K562 (cell line): Measurements from ENCODE around the gene GALNT7. TPM values are rescaled to one million over a fixed set of nuclear protein-coding genes. Genes with fewer than 3 reads are reported as not detected.

Experiments used
- ARID3B ChIP-seq: fragments of 250-450 bp; sonication (Bioruptor Pico); IDR thresholded peaks from 2 replicates; pipeline ENCODE4 v1.4.0; 2020; ENCODE audit warnings: borderline replicate concordance
- CBFB ChIP-seq: sonication (generic); formaldehyde crosslinking; IDR thresholded peaks from 2 replicates; pipeline ENCODE4 v1.4.0; 2020; ENCODE audit warnings: mild to moderate bottlenecking, missing genetic modification reagents
- CHD1 ChIP-seq: fragments of 200-600 bp; sonication (generic); IDR thresholded peaks from one replicate; pipeline ENCODE4 v1.6.1; 2012; ENCODE audit warnings: mild to moderate bottlenecking, moderate library complexity, low read length, inconsistent platforms
- ELF4 ChIP-seq: fragments of 450-650 bp; formaldehyde crosslinking; IDR thresholded peaks from 2 replicates; pipeline ENCODE4 v1.4.0; 2022; ENCODE audit warnings: missing genetic modification characterization
- ETV6 ChIP-seq, 3 experiments: fragments of 150-350 bp in 1 of 3; sonication (generic) in 1 of 3; formaldehyde crosslinking in 1 of 3; IDR thresholded peaks; 2 replicates each; pipeline versions ENCODE4 v1.6.1 to v1.8.0; 2014 to 2022; ENCODE audit warnings: borderline replicate concordance in 2 of 3, low read depth in 2 of 3, antibody characterized with exemption in 1 of 3, low read length in 1 of 3, mild to moderate bottlenecking in 1 of 3, missing genetic modification reagents in 1 of 3
- FOXK1 ChIP-seq: sonication (generic); formaldehyde crosslinking; IDR thresholded peaks from 2 replicates; pipeline ENCODE4 v1.8.0; 2022; ENCODE audit warnings: missing genetic modification reagents, mild to moderate bottlenecking, borderline replicate concordance
- GABPB1 ChIP-seq: sonication (generic); formaldehyde crosslinking; IDR thresholded peaks from 2 replicates; pipeline ENCODE4 v1.8.0; 2022; ENCODE audit warnings: mild to moderate bottlenecking, missing genetic modification reagents
- KAT8 ChIP-seq: fragments of 450-650 bp; IDR thresholded peaks from 2 replicates; pipeline ENCODE4 v1.6.1; 2016; ENCODE audit warnings: low read depth, mild to moderate bottlenecking
- PRPF4 ChIP-seq: fragments of 200-400 bp; formaldehyde crosslinking; IDR thresholded peaks from one replicate; pipeline ENCODE4 v1.6.1; 2017; ENCODE audit warnings: low read length, low read depth, mild to moderate bottlenecking; ENCODE audit not compliant: insufficient read depth, poor library complexity, severe bottlenecking
- RBM15 ChIP-seq: fragments of 200-400 bp; formaldehyde crosslinking; IDR thresholded peaks from 2 replicates; pipeline ENCODE4 v1.6.1; 2018; ENCODE audit warnings: mild to moderate bottlenecking, low read length, moderate library complexity; ENCODE audit not compliant: insufficient read depth
- RFX5 ChIP-seq: IDR thresholded peaks from 2 replicates; pipeline ENCODE4 v1.6.1; 2011; ENCODE audit warnings: low read depth, mild to moderate bottlenecking, improper control_type of control experiment, low read length
- TRIM25 ChIP-seq: fragments of 450-650 bp; IDR thresholded peaks from 2 replicates; pipeline ENCODE4 v1.7.0; 2016; ENCODE audit warnings: borderline replicate concordance
- ZFP91 ChIP-seq: sonication (generic); formaldehyde crosslinking; IDR thresholded peaks from 2 replicates; pipeline ENCODE4 v1.8.0; 2022; ENCODE audit warnings: mild to moderate bottlenecking, missing genetic modification reagents
- ZNF274 ChIP-seq: IDR thresholded peaks from 2 replicates; pipeline ENCODE4 v1.6.1; 2011; ENCODE audit warnings: low read depth, mild to moderate bottlenecking, low read length, moderate library complexity, borderline replicate concordance
- ZNF384 ChIP-seq: IDR thresholded peaks from 2 replicates; pipeline ENCODE4 v1.6.1; 2012; ENCODE audit warnings: low read depth, low read length, improper control_type of control experiment
- ZNF644 ChIP-seq: fragments of 200-800 bp; sonication (Bioruptor generic); IDR thresholded peaks from 2 replicates; pipeline ENCODE4 v1.6.1; 2016; ENCODE audit warnings: low read depth, missing genetic modification characterization, missing compliant biosample characterization
- polyA plus RNA-seq, 8 experiments: library from polyadenylated mRNA; depleted of rRNA in 4 of 8; stranded (reverse) in 5 of 8; unstranded in 3 of 8; fragments of >200 nt; fragmentation: Nextera tagmentation in 2 of 8; fragmentation: Illumina TruSeq in 1 of 8; extraction: Ambion mirVana in 2 of 8; extraction: Trizol in 1 of 8; gene quantifications; 2 replicates each; pipeline versions ENCODE4 v1.2.1 to v1.2.3, GENCODE V29; 2011 to 2014; ENCODE audit warnings: inconsistent platforms in 1 of 8, missing spikeins in 1 of 8
- total RNA-seq, 7 experiments: library from RNA; depleted of rRNA in 6 of 7; stranded (reverse); fragments of >200 nt in 6 of 7; fragmentation: Illumina TruSeq in 2 of 7; extraction: Trizol in 2 of 7; gene quantifications; 2 replicates each; pipeline versions ENCODE4 v1.2.1 to v1.2.3, GENCODE V29; 2011 to 2021; ENCODE audit warnings: low replicate concordance in 1 of 7
- TF ChIP-seq, protein P1 (sequence below), 2 experiments: IDR thresholded peaks; 2 replicates each; pipeline ENCODE4 v1.6.1; 2012; ENCODE audit warnings: improper control_type of control experiment in 2 of 2, low read depth in 2 of 2, low read length in 2 of 2, borderline replicate concordance in 1 of 2
- TF ChIP-seq, protein P2 (sequence below), 2 experiments: IDR thresholded peaks; 2 replicates each; pipeline ENCODE4 v1.6.1; 2011; ENCODE audit warnings: borderline replicate concordance in 1 of 2, control low read depth in 1 of 2, low read depth in 1 of 2, low read length in 1 of 2, mild to moderate bottlenecking in 1 of 2, mixed read lengths in 1 of 2, moderate library complexity in 1 of 2; ENCODE audit not compliant: insufficient read depth in 1 of 2, insufficient read length in 1 of 2, poor library complexity in 1 of 2, severe bottlenecking in 1 of 2; ENCODE audit errors: extremely low read depth in 1 of 2

Gene GALNT7
- total and polyA plus RNA-seq, 9 of the 15 experiments (the other 6 are each of a cell fraction or from before 2014, with no cell fraction given), result 16.7 to 38.7 (median 31.1) TPM

DNA sequence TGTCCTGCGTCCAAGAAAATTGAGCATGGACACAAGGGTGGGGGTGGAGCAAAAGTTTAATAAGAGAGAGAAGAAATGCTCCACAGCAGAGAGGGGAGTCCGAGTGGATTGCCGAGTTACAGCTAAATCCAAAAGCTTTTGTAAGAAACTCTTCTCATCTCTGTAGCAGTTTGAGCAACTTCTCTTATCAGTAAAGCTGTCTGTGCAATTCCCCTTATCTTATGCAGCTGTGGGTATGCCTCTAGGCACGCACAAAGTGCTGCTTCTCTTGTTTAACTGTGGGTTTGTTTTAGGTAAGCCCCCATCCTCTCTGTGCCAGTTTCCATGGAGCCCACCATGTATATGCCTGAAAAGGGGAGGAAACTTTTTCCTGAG lies 120.7 kb downstream of the GALNT7 start (continued):
- TF ChIP-seq TRIM25 (no peak), FOXK1 (no peak), RFX5 (no peak), CHD1 (no peak), PRPF4 (no peak), KAT8 (no peak), ZFP91 (CRISPR knock-in tag) (no peak), GABPB1 (CRISPR knock-in tag) (no peak), ZNF644 (no peak), ZNF384 (no peak), CBFB (CRISPR knock-in tag) (no peak), ETV6 (IDR thresholded peaks at IDR 0.05; ENCODE audit: borderline replicate concordance in 1 of 2, low read depth in 2 of 2, low read length in 1 of 2) (no peak), ETV6 (CRISPR knock-in tag; IDR thresholded peaks at IDR 0.05; ENCODE audit: borderline replicate concordance) (no peak), RBM15 (no peak), ELF4 (CRISPR knock-in tag) (no peak), ZNF274 (no peak), ARID3B (CRISPR knock-in tag) (no peak)
- TF ChIP-seq, protein P1, sequence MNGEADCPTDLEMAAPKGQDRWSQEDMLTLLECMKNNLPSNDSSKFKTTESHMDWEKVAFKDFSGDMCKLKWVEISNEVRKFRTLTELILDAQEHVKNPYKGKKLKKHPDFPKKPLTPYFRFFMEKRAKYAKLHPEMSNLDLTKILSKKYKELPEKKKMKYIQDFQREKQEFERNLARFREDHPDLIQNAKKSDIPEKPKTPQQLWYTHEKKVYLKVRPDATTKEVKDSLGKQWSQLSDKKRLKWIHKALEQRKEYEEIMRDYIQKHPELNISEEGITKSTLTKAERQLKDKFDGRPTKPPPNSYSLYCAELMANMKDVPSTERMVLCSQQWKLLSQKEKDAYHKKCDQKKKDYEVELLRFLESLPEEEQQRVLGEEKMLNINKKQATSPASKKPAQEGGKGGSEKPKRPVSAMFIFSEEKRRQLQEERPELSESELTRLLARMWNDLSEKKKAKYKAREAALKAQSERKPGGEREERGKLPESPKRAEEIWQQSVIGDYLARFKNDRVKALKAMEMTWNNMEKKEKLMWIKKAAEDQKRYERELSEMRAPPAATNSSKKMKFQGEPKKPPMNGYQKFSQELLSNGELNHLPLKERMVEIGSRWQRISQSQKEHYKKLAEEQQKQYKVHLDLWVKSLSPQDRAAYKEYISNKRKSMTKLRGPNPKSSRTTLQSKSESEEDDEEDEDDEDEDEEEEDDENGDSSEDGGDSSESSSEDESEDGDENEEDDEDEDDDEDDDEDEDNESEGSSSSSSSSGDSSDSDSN (IDR thresholded peaks at IDR 0.05; ENCODE audit: borderline replicate concordance in 1 of 2, low read depth in 2 of 2, low read length in 2 of 2), result no peak
- TF ChIP-seq, protein P2, sequence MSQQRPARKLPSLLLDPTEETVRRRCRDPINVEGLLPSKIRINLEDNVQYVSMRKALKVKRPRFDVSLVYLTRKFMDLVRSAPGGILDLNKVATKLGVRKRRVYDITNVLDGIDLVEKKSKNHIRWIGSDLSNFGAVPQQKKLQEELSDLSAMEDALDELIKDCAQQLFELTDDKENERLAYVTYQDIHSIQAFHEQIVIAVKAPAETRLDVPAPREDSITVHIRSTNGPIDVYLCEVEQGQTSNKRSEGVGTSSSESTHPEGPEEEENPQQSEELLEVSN (IDR thresholded peaks at IDR 0.05; ENCODE audit: borderline replicate concordance in 1 of 2, extremely low read depth in 1 of 2, insufficient read depth in 1 of 2, insufficient read length in 1 of 2, low read depth in 1 of 2, low read length in 1 of 2, poor library complexity in 1 of 2, severe bottlenecking in 1 of 2), result no peak
